HepG2 (cell line): ENCODE data around the gene ZNF276. TPM values are rescaled to one million over a fixed set of nuclear protein-coding genes. Genes with fewer than 3 reads are reported as not detected.
A peak's percentile ranks its signal among the peaks of the same experiment; 100 is the strongest.

Source experiments
- ATAC-seq: fragments of 200-7000 bp; cut with Tn5 transposase; 3 replicates; pipeline ENCODE4 v1.9.1; 2020; ENCODE audit warnings: mild to moderate bottlenecking, moderate library complexity
- BruUV-seq: library from RNA; stranded (reverse); fragments of 400-500 nt; replicated peaks from 2 replicates; lab custom pipeline; 2021; lab: Mats Ljungman, UMichigan
- CTCF ChIA-PET: fragments of 300-600 bp; formaldehyde crosslinking; extraction: SDS; loops from one replicate; lab custom pipeline; 2021; ENCODE audit warnings: low total read pairs, inconsistent platforms, low intra/inter-chr PET ratio; lab: Yijun Ruan, JAX
- POLR2A ChIA-PET: fragments of 350-600 bp; sonication (Branson Sonifier 250); formaldehyde crosslinking; loops from one replicate; lab custom pipeline; 2020; ENCODE audit warnings: antibody characterized with exemption, inconsistent platforms; lab: Yijun Ruan, JAX
- DNase-seq: peaks from one replicate; pipeline ENCODE4 v3.0.0-alpha.2; 2015; ENCODE audit warnings: low spot score
- FAIRE-seq: peaks from 3 replicates; lab custom pipeline; 2011; peaks lifted over from hg19 to GRCh38; lab: Jason Lieb, UNC
- H2AFZ ChIP-seq: one replicate; pipeline ENCODE4 v1.6.1; 2011; ENCODE audit warnings: low read length, inconsistent platforms
- H3K27ac ChIP-seq: fragments of 300-600 bp; 3 replicates; pipeline ENCODE4 v1.8.0; 2011; ENCODE audit warnings: mixed run types, mild to moderate bottlenecking, mixed read lengths, low read length, inconsistent platforms; ENCODE audit not compliant: insufficient read depth; ENCODE audit errors: extremely low read length
- H3K27me3 ChIP-seq, 2 experiments: fragments of 200-600 bp in 1 of 2; 2 replicates in 1 of 2; 3 replicates in 1 of 2; pipeline versions ENCODE4 v1.6.0 to v1.8.0; 2011; ENCODE audit warnings: low read length in 2 of 2, mild to moderate bottlenecking in 2 of 2, moderate library complexity in 2 of 2, inconsistent platforms in 1 of 2; ENCODE audit not compliant: insufficient read depth in 2 of 2, control insufficient read depth in 1 of 2
- H3K36me3 ChIP-seq, 2 experiments: fragments of 200-600 bp in 1 of 2; replicated peaks in 1 of 2; 2 replicates in 1 of 2; 3 replicates in 1 of 2; pipeline versions ENCODE4 v1.5.1 to v1.8.0; 2011; ENCODE audit warnings: low read length in 2 of 2, inconsistent platforms in 1 of 2; ENCODE audit not compliant: insufficient read depth in 2 of 2, control insufficient read depth in 1 of 2
- H3K4me1 ChIP-seq: 2 replicates; pipeline ENCODE4 v1.5.1; 2012; ENCODE audit warnings: low read length, inconsistent platforms; ENCODE audit not compliant: insufficient read depth
- H3K4me2 ChIP-seq: 2 replicates; pipeline ENCODE4 v1.6.0; 2011; ENCODE audit warnings: low read depth, low read length, inconsistent platforms
- H3K4me3 ChIP-seq, 3 experiments: fragments of 200-600 bp in 1 of 3; sonication (generic), shearing (Covaris generic) in 1 of 3; replicated peaks in 1 of 3; 2 replicates each; pipeline ENCODE4 v1.5.1; 2011 to 2016; ENCODE audit warnings: low read length in 3 of 3, inconsistent platforms in 2 of 3, low read depth in 2 of 3, mild to moderate bottlenecking in 2 of 3, control low read depth in 1 of 3, mixed read lengths in 1 of 3; ENCODE audit not compliant: insufficient read depth in 1 of 3
- H3K79me2 ChIP-seq: one replicate; pipeline ENCODE4 v1.6.1; 2011; ENCODE audit warnings: low read length, inconsistent platforms; ENCODE audit not compliant: insufficient read depth
- H3K9ac ChIP-seq: 2 replicates; pipeline ENCODE4 v1.6.0; 2011; ENCODE audit warnings: mild to moderate bottlenecking, low read depth, low read length, inconsistent platforms; ENCODE audit not compliant: insufficient read depth
- H3K9me3 ChIP-seq: 2 replicates; pipeline ENCODE4 v1.5.1; 2012; ENCODE audit warnings: mild to moderate bottlenecking, low read length
- H4K20me1 ChIP-seq: 2 replicates; pipeline ENCODE4 v1.6.0; 2011; ENCODE audit warnings: inconsistent platforms, mild to moderate bottlenecking, low read length, moderate library complexity; ENCODE audit not compliant: insufficient read depth
- AGO2 ChIP-seq: fragments of 200-400 bp; formaldehyde crosslinking; optimal IDR thresholded peaks from 2 replicates; pipeline ENCODE3; 2017; ENCODE audit warnings: mild to moderate bottlenecking, low read depth, low read length, moderate library complexity
- CSRNP2 ChIP-seq: sonication (generic); formaldehyde crosslinking; conservative IDR thresholded peaks from 2 replicates; pipeline ENCODE4 v1.8.0; 2022; ENCODE audit warnings: low read depth, missing genetic modification reagents
- HOXD1 ChIP-seq: sonication (generic); formaldehyde crosslinking; IDR thresholded peaks from 2 replicates; pipeline ENCODE4 v1.5.0; 2020; ENCODE audit warnings: missing genetic modification reagents
- JARID2 ChIP-seq: sonication (generic); formaldehyde crosslinking; IDR thresholded peaks from 2 replicates; pipeline ENCODE4 v1.8.1; 2023; ENCODE audit warnings: missing genetic modification reagents, inconsistent platforms; ENCODE audit not compliant: insufficient replicate concordance
- KDM5B ChIP-seq: sonication (generic); formaldehyde crosslinking; IDR thresholded peaks from 2 replicates; pipeline ENCODE4 v1.4.0; 2020; ENCODE audit warnings: missing genetic modification reagents, mild to moderate bottlenecking, borderline replicate concordance
- KLF11 ChIP-seq: IDR thresholded peaks from 2 replicates; pipeline ENCODE4 v1.6.1; 2016; ENCODE audit warnings: missing compliant biosample characterization
- ZBTB10 ChIP-seq: sonication (generic); formaldehyde crosslinking; IDR thresholded peaks from 2 replicates; pipeline ENCODE4 v1.4.0; 2020; ENCODE audit warnings: missing genetic modification reagents, borderline replicate concordance
- ZMYM4 ChIP-seq: sonication (generic); formaldehyde crosslinking; IDR thresholded peaks from 2 replicates; pipeline ENCODE4 v1.8.1; 2023; ENCODE audit warnings: mild to moderate bottlenecking, missing genetic modification reagents
- ZNF766 ChIP-seq: sonication (generic); formaldehyde crosslinking; IDR thresholded peaks from 2 replicates; pipeline ENCODE4 v1.5.0; 2020; ENCODE audit warnings: missing genetic modification reagents, borderline replicate concordance
- WGBS: methylation state at CpG from one replicate; pipeline ENCODE4 v1.1.6; 2017; ENCODE audit warnings: low lambda C conversion rate; 5-methylcytosine and 5-hydroxymethylcytosine counted together
- in situ Hi-C: cut with HindIII; loops from 2 replicates; pipeline ENCODE4 v1.10.0; 2017; ENCODE audit warnings: low pct_unique_long_range_greater_than_20kb; ENCODE audit not compliant: extremely low pct_ligation_motif_present
- intact Hi-C: fragments of 100-400 bp; cut with micrococcal nuclease; formaldehyde crosslinking; loops from one replicate; pipeline ENCODE4 v1.10.0; 2022; ENCODE audit not compliant: unreplicated experiment
- polyA plus RNA-seq, 8 experiments: library from polyadenylated mRNA; depleted of rRNA in 3 of 8; stranded (reverse) in 7 of 8; unstranded in 1 of 8; fragments of >200 nt; fragmentation: Illumina TruSeq in 4 of 8; extraction: Trizol in 4 of 8; gene quantifications; 2 replicates each; pipeline versions ENCODE4 v1.2.1 to v1.2.3, GENCODE V29; 2011 to 2016; ENCODE audit warnings: low read depth in 4 of 8, missing spikeins in 1 of 8, mixed read lengths in 1 of 8; ENCODE audit not compliant: insufficient read depth in 1 of 8
- total RNA-seq, 5 experiments: library from RNA; depleted of rRNA; stranded (reverse); fragments of >200 nt; fragmentation: Illumina TruSeq; extraction: Trizol; gene quantifications; 2 replicates each; pipeline ENCODE4 v1.2.3, GENCODE V29; 2016; ENCODE audit warnings: low read depth in 1 of 5

Gene ZNF276
- total and polyA plus RNA-seq, 2 of the 13 experiments (the other 11 are each of a cell fraction or from before 2014, with no cell fraction given): 17.7 to 18.0 TPM

- CTCF ChIA-PET: no interaction called here
These were observed 12.8 kb upstream of the ZNF276 start for GRCh38 chr16:89708481-89708931.

GRCh38 chr16:89709166-89709565, 12.2 kb upstream of the ZNF276 start:
- Histone ChIP-seq H3K4me1 (no peaks in the 10 kb centered on the region), H3K4me2 (no peak overlapping the region), H3K79me2 (no peaks in the 10 kb centered on the region), H3K4me3 (no peak overlapping the region), H3K27ac (no peak overlapping the region), H4K20me1 (no peaks in the 10 kb centered on the region), H3K36me3 (no peaks in the 10 kb centered on the region; a peak in 1 of 5 replicates), H3K27me3 (no peaks in the 10 kb centered on the region), H3K9me3 (no peaks in the 10 kb centered on the region), H2AFZ (no peak overlapping the region), H3K9ac (no peak overlapping the region)
- intact Hi-C loops (loop anchor here (10.0 kb wide), 1 partner anchor 116 kb away; the partner anchor contains the start of gene SPIRE2), in situ Hi-C loops (loop anchor here (5.0 kb wide), 1 partner anchor 68 kb away; no protein-coding TSS in a partner anchor)
- ChIA-PET POLR2A (no interaction called here), CTCF (no interaction called here)
- 94% methylated on average over 6 of the region's 10 CpGs for WGBS
- no peak for ATAC-seq
- no peak for TF ChIP-seq ZNF766 (CRISPR knock-in tag)
- no peak for TF ChIP-seq ZBTB10 (CRISPR knock-in tag)
- TF ChIP-seq CSRNP2 (CRISPR knock-in tag): no peak
- TF ChIP-seq HOXD1 (CRISPR knock-in tag): no peak
- no peak for TF ChIP-seq JARID2 (CRISPR knock-in tag)
- no peak for TF ChIP-seq KLF11 (CRISPR knock-in tag)
- no peak for TF ChIP-seq ZMYM4 (CRISPR knock-in tag)
- DNase-seq: no peak
- BruUV-seq: no TSS peak
- no peak for FAIRE-seq

More at GRCh38 chr16:89708481-89708931, 12.8 kb upstream of the ZNF276 start:
- Histone ChIP-seq H3K4me1 (no peaks in the 10 kb centered on the region), H3K27ac (no peak overlapping the region), H3K79me2 (no peaks in the 10 kb centered on the region), H3K9me3 (no peaks in the 10 kb centered on the region), H3K4me2 (no peak overlapping the region), H3K4me3 (no peak overlapping the region), H3K27me3 (no peaks in the 10 kb centered on the region), H3K36me3 (no peaks in the 10 kb centered on the region; a peak in 1 of 5 replicates), H2AFZ (no peak overlapping the region), H4K20me1 (no peaks in the 10 kb centered on the region), H3K9ac (no peak overlapping the region)
- DNase-seq: no peak
- no peak for FAIRE-seq
- intact Hi-C loops: loop anchor here (10.0 kb wide), 1 partner anchor 116 kb away; the partner anchor contains the start of gene SPIRE2
- POLR2A ChIA-PET: no interaction called here
- ATAC-seq: no peak
- TF ChIP-seq AGO2 (peak; percentile 64), KDM5B (CRISPR knock-in tag) (no peak)
- WGBS: 98% methylated on average over 6 of the region's 19 CpGs
- in situ Hi-C loops: loop anchor here (5.0 kb wide), 1 partner anchor 69 kb away; no protein-coding TSS in a partner anchor
- no TSS peak for BruUV-seq
